OCI-LY3 (cell line): Measurements from ENCODE around the gene ITM2B.
"Not testable (repeated sequence)": the region's sequence is repeated elsewhere in the genome, so short reads cannot be mapped to it uniquely, and the experiment has no call there.

Source experiments
- H2AFZ ChIP-seq: fragments of 200-600, 300-600 bp; shearing (Covaris generic); 2 replicates; pipeline ENCODE4 v1.6.0; 2014; ENCODE audit warnings: antibody characterized with exemption, low read depth, low read length
- H3K27ac ChIP-seq: fragments of 200-600, 300-600 bp; sonication (generic); 2 replicates; pipeline ENCODE4 v1.5.1; 2014; ENCODE audit warnings: mild to moderate bottlenecking, low read length, moderate library complexity, mixed read lengths
- H3K27me3 ChIP-seq: fragments of 200-600, 300-600 bp; sonication (generic); 2 replicates; pipeline ENCODE4 v1.6.1; 2014; ENCODE audit warnings: low read depth, low read length, mixed read lengths
- H3K36me3 ChIP-seq: fragments of 200-600, 300-600 bp; sonication (generic); replicated peaks from 2 replicates; pipeline ENCODE3; 2014; ENCODE audit warnings: low read depth, low read length, mixed read lengths
- H3K4me1 ChIP-seq: fragments of 300-600, 200-600 bp; sonication (generic); 2 replicates; pipeline ENCODE4 v1.6.1; 2014; ENCODE audit warnings: low read length, mixed read lengths
- H3K4me2 ChIP-seq: fragments of 200-600, 300-600 bp; sonication (generic); 2 replicates; pipeline ENCODE4 v1.6.1; 2014; ENCODE audit warnings: low read length, mixed read lengths
- H3K4me3 ChIP-seq: fragments of 300-600, 200-600 bp; sonication (generic); 2 replicates; pipeline ENCODE4 v1.5.1; 2014; ENCODE audit warnings: antibody characterized with exemption, mild to moderate bottlenecking, low read length, moderate library complexity
- H3K79me2 ChIP-seq: fragments of 300-600, 200-600 bp; shearing (Covaris generic); 2 replicates; pipeline ENCODE4 v1.6.1; 2014; ENCODE audit warnings: mild to moderate bottlenecking, low read length, mixed read lengths
- H3K9ac ChIP-seq: fragments of 300-600, 200-600 bp; shearing (Covaris generic); 2 replicates; pipeline ENCODE4 v1.6.0; 2014; ENCODE audit warnings: mild to moderate bottlenecking, low read length, moderate library complexity
- H3K9me3 ChIP-seq: fragments of 200-600, 300-600 bp; shearing (Covaris generic); 2 replicates; pipeline ENCODE4 v1.6.1; 2014; ENCODE audit warnings: low read length, mixed read lengths; ENCODE audit not compliant: insufficient read depth
- H4K20me1 ChIP-seq: fragments of 200-600, 300-600 bp; sonication (generic); 2 replicates; pipeline ENCODE4 v1.6.1; 2016; ENCODE audit warnings: low read length, mixed read lengths; ENCODE audit not compliant: insufficient read depth
- CTCF ChIP-seq: fragments of 200-600, 300-600 bp; sonication (generic); IDR thresholded peaks from 2 replicates; pipeline ENCODE4 v1.5.1; 2014; ENCODE audit warnings: antibody characterized with exemption, low read length, low read depth
- EZH2phosphoT487 ChIP-seq: fragments of 200-600 bp; shearing (Covaris generic); IDR thresholded peaks from 2 replicates; pipeline ENCODE4 v1.6.1; 2018; ENCODE audit warnings: antibody characterized with exemption, mixed run types, low read depth

The ITM2B gene

GRCh38 chr13:48194379-48194754 is 38.6 kb upstream of the ITM2B start:
- no peaks in the 10 kb centered on the region for H4K20me1 ChIP-seq
- H2AFZ ChIP-seq = no peak overlapping the region
- no peak for TF ChIP-seq CTCF
- TF ChIP-seq EZH2phosphoT487 = no peak
- H3K4me1 ChIP-seq = peaks cover 34% of the 10 kb centered on the region
- H3K27me3 ChIP-seq = peaks cover 55% of the 10 kb centered on the region
- H3K27ac ChIP-seq = peak overlapping the region; percentile 24; the same call in 1 of the 2 replicates
- peak overlapping the region; percentile 3; the same call in 1 of the 2 replicates for H3K9ac ChIP-seq
- no peaks in the 10 kb centered on the region for H3K36me3 ChIP-seq
- no peaks in the 10 kb centered on the region for H3K9me3 ChIP-seq
- peak overlapping the region; percentile 64 for H3K4me2 ChIP-seq
- H3K4me3 ChIP-seq = peak overlapping the region; percentile 60
- H3K79me2 ChIP-seq = no peaks in the 10 kb centered on the region

GRCh38 chr13:48199404-48199946 is 33.5 kb upstream of the ITM2B start:
- TF ChIP-seq CTCF (no peak), EZH2phosphoT487 (no peak)
- no peaks in the 10 kb centered on the region for H4K20me1 ChIP-seq
- H3K9ac ChIP-seq = no peak overlapping the region
- peaks cover 8% of the 10 kb centered on the region for H3K4me1 ChIP-seq
- H3K9me3 ChIP-seq = no peaks in the 10 kb centered on the region
- no peak overlapping the region for H3K27ac ChIP-seq
- no peaks in the 10 kb centered on the region for H3K79me2 ChIP-seq
- peaks cover 36% of the 10 kb centered on the region for H3K27me3 ChIP-seq
- H3K4me3 ChIP-seq = no peak overlapping the region
- peaks cover 3% of the 10 kb centered on the region for H3K36me3 ChIP-seq
- H3K4me2 ChIP-seq = no peak overlapping the region
- no peak overlapping the region for H2AFZ ChIP-seq

- peaks cover 28% of the 10 kb centered on the region for H3K27me3 ChIP-seq
- no peak for TF ChIP-seq CTCF
- no peak for TF ChIP-seq EZH2phosphoT487
- no peak overlapping the region for H2AFZ ChIP-seq
- peaks cover 3% of the 10 kb centered on the region for H3K36me3 ChIP-seq
- H3K4me2 ChIP-seq = no peak overlapping the region
- H3K4me1 ChIP-seq = no peaks in the 10 kb centered on the region
- H3K27ac ChIP-seq = no peak overlapping the region
- no peaks in the 10 kb centered on the region for H4K20me1 ChIP-seq
- no peak overlapping the region for H3K9ac ChIP-seq
- no peaks in the 10 kb centered on the region for H3K79me2 ChIP-seq
- no peaks in the 10 kb centered on the region for H3K9me3 ChIP-seq
- H3K4me3 ChIP-seq = no peak overlapping the region
Observed at GRCh38 chr13:48201044-48201443, 32.0 kb upstream of the ITM2B start.

GRCh38 chr13:48207207-48207606 is 25.8 kb upstream of the ITM2B start:
- H3K27me3 ChIP-seq = peaks cover 11% of the 10 kb centered on the region
- not testable (repeated sequence) for H4K20me1 ChIP-seq, H3K4me2 ChIP-seq, H3K27ac ChIP-seq, H2AFZ ChIP-seq, H3K4me3 ChIP-seq, H3K79me2 ChIP-seq, H3K36me3 ChIP-seq, H3K9ac ChIP-seq, H3K9me3 ChIP-seq
- peaks cover 20% of the 10 kb centered on the region for H3K4me1 ChIP-seq
